ENCODE results near the gene SCN9A.
"Not testable (repeated sequence)": the region's sequence is repeated elsewhere in the genome, so short reads cannot be mapped to it uniquely, and the experiment has no call there.

SCN9A gene

DNA sequence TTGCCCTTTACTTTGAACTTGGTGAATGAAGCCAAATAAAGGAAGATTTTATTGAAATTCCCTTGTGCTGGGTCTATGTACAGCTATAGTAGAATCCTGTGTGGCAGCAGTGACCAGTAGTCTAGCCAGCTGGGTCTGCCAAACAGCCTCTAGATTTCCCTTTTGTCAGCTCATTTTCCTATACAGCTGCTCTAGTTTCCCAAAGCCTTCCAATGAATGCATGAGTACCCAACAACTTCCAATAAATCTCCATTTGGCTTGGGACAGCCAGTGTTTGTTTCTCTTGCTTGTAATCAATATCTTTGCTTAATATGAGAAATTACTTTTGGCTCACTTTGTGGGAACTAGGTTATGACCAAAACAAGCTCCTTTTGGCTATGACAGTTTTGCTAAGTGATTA, 43.6 kb downstream of the SCN9A start:
- no peak for DNase-seq

DNA sequence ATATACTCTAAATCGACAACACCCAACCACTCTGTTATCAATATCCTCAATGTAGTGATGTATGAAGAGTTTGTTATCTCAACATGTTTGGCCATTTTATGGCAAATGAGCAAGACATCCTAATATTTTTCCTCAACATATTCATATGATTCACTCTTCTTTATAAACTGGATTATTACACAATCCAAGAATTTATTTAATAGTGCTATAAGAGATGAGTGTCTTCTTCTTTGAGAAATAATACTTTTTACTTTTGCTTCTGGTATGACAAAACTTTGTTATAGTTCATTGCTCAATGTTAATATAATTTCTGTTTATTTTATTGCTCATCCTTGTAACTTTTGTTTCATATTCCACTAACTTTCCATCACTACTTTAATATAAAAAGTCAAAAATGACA, 44.3 kb downstream of the SCN9A start:
- DNase-seq, result no peak

DNA sequence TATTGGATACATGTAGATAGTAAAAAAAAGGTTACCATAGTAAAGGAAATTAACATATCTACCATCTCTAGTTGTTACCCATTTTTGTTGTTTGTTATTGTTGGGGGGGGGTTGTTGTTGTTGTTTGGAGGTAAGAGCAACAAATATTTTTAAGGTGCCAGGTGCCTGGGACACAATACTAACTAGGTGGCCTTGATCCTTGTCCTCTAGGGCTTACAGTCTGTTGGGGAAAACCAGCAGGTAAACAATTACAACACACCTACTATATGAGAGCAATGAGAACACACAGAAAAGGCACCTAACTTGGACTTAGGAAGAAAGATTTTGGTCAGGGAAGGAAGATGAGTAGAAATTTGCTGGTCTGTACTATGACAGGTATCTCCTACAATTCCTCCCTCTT, 46.3 kb downstream of the SCN9A start:
- no peak for DNase-seq

GRCh38 chr2:166328147-166328546, 47.6 kb downstream of the SCN9A start:
- no peak for DNase-seq

DNA sequence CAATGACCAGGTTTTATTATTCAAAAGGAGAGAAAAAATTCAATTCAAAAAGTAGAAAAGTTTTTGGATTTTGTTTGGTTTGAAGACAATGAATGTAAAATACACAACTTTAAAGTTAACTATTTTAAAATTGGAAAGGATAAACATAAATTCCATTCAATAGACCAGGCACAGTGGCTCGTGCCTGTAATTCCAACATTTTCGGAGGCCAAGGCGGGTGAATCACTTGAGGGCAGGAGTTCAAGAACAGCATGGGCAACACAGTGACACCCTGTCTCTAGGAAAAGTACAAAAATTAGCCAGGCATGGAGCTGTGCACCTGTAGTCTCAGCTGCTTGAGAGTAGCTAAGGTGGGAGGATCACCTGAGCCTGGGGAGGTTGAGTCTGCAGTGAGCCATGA, 54.7 kb downstream of the SCN9A start:
- no peak for DNase-seq

DNA sequence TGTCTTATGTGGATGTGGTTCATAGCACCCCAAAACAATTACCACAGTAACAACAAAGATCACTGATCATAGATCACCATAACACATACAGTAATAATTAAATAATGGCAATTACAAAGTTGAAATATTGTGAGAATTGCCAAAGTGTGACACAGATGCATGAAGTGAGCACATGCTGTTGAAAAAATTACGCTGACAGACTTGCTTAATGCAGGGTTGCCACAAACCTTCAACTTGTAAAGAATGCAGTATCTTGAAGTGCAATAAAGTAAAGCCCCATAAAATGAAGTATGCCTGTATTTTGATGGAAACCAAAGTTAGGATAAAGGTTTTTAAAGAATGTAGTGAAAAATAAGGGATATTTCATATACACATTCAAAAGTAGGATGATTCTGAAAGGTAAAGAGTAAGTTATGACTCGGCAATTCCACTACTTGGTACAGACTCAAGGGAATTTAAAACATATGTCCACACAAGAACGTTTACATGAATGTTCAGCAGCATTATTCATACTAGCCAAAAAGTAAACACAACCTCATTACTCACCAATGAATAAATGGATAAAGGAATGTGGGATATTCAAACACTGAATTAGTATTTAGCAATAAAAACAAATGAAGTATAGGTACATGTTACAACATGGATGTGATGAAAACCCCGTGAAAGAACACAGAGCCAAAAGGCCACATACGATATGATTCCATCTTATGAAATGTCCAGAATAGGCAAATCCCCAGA, 61.6 kb downstream of the SCN9A start:
- DNase-seq, result no peak

DNA sequence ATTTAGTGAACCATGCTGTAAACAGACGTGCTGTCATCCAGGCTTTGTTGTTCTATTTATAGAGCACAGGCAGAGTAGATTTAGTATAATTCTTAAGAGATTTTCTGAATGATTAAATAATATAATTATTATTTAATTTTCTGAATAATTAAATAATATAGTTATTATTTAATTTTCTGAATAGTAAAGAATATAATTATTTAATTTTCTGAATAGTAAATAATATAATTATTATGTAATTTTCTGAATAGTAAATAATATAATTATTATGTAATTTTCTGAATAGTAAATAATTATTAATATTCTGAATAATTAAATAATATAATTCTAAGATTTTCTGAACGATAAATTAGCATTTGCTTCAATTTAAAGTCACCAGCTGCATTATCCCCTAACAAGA, 62.9 kb downstream of the SCN9A start:
- DNase-seq, result not testable (repeated sequence)

DNA sequence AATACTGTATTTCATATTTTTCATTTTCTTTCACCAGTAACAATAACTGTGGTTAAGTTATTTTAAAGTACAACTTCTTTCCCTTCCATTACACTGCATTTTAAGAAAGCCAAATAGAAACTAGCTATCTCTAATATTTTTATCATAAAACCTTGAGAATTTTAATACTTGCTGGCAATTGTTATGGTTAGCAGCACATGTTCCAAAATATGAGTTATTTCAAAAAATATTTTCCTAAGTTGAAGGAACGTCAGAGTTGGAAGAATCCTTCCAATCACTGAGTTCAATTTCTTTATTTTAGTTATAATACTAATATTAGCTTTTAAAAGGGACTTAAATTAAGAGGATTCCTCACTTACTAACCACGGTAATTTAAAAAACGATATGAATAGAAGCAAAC, 68.4 kb downstream of the SCN9A start:
- no peak for DNase-seq

- DNase-seq, result no peak
Observed at GRCh38 chr2:166304656-166305055, 71.1 kb downstream of the SCN9A start.

GRCh38 chr2:166302036-166302435, 73.7 kb downstream of the SCN9A start:
- DNase-seq, result no peak

DNA sequence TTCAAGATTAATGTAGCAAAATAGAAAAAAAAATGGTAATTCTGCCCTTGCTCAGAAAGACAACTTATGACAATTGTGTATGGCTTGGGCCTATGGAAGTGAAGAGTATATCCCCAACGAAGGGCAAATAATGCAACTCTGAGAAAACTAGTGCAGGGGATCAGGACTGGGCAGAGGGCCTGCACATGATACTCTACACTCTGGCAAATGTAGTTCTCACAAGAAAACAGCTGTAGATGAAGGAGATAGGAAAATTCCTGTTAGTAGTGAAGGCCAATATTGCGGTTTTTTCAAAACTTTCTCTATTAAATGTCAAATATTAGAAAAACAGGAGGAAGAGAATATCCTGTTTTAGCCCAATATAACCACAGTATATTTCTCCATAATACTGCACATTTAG, 77.8 kb downstream of the SCN9A start:
- no peak for DNase-seq

DNA sequence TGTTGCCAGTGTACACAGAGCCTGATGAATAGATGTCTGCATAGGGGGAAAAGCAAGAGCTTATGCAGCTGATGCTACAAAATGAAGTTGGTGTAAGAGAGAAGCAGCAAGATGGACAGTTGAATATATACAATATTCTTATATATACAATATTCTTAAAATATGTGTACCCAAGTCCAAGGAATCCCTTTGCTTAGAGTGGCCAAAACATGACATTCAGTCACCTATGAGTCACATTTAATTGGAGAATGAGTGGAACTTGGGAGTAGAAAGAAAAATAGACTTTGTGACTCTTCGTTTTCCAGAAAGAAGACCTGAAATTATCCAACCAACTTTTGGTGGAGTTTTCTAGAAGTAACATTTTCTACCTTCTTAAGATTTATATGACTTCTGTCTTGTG, 81.8 kb downstream of the SCN9A start:
- no peak for DNase-seq

DNA sequence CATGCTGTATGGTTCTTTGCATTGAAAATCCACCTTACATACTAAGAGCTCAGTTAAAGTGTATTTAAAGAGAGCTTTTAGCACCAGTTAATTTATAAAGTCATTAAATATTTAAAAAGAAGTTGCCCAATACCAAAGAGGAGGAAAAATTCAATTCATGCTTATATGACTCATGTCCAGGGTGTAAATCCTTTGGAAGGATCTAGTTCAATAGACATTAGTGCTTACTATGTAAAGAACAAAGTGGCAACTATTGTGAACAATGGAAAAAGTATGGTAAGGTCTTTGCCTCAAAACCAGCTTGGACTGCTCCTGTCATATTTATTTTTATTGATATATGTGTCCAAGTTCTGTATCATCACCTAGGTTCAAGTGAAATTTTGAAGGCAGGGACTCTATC, 90.5 kb downstream of the SCN9A start:
- DNase-seq, result no peak

DNA sequence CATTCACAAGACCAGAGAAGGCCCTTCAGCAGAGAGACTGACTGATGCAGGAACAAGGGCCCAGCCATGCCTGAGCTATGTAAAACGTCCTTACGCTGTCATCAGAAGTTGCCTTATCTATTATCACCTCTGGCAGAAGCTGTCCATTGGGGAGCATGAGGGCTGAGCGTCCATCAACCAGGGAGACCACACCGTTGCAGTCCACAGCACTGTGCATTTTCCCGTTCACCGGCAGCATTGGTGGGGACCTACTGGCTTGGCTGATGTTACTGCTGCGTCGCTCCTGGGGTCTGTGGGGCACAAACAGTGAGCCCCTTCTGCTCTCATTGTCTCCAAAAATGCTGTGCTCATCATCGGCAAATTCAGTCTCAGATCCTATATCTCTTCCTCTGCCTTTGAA, 91.4 kb downstream of the SCN9A start:
- DNase-seq, result no peak

GRCh38 chr2:166282154-166282553, 93.6 kb downstream of the SCN9A start:
- DNase-seq, result no peak

DNA sequence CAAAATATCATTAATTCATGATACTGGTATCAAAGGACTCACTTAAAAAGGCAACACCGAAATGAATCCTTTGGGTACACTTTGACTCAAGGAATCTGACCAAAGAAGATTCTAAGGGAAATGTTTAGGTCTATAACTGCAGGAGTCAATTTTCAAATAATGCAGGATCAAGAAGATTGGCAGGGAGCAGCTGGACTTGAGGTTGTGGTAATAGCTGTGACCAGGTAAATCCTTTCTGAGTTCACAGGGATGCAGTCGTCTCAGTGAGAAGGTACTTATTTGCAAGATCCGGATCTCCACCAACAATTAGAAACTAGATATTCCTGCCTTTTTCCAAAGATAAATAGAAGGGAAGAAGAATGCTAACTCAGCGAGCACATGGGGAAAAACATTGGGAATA, 96.9 kb downstream of the SCN9A start:
- no peak for DNase-seq

GRCh38 chr2:166270376-166270775, 105.4 kb downstream of the SCN9A start:
- no peak for DNase-seq

DNA sequence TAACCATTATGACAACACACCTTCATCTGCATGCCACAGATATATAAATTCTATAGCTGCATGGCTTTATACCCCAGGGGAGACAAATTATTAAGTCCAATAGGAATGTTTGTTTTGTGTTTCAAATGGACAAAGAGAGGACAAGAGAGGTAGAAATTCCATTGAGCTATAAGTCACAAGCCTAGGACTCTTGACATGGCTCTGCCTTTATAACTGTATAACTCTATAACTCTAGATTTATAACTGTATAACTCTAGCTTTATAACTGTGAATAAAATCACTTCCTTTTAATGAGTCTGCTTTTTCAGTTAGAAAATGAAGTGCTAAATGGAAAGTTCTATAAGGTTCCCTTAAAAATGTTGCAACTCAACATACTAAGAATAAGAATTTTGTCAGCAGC, 106.4 kb downstream of the SCN9A start:
- DNase-seq, result no peak

DNA sequence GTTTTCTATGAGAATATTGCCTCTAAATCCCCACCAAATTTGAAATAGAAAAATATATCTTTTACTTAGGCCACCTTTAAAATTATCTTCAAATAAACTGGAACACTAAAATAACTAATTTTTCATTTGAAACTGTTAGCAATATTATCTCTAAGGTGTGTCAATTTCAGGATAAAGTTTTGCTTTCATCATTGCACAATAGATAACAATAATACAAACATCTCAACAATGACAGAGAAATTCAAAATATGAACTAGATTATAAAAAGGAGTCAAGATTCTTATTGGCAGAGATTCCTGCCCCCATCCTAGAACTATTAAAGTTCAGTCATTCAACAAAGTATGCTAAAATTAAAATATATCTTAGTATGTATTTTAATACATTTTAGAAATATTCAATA, 117.9 kb downstream of the SCN9A start:
- no peak for DNase-seq

GRCh38 chr2:166256896-166257295, 118.8 kb downstream of the SCN9A start:
- DNase-seq, result no peak

GRCh38 chr2:166249318-166249717, 126.4 kb downstream of the SCN9A start:
- DNase-seq, result no peak

GRCh38 chr2:166246901-166247300, 128.8 kb downstream of the SCN9A start:
- no peak for DNase-seq

DNA sequence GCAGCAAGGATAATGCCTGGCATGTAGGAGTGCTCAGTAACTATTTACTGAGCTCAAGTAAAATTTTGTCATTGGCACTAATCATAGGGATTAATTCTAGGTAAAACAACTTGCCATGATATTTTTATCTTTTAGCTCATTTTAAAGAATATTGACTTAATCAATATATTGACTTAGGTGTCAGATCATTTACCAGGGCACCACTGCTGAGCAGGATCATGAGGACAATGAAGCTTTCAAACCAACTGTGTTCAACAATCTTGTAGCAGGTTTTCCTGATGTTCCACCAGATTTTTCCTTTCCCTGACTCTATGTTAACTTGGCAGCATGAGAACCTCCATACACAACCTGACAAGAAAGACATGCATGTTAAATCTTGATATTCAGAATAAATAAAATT, 133.4 kb downstream of the SCN9A start:
- DNase-seq, result no peak

DNA sequence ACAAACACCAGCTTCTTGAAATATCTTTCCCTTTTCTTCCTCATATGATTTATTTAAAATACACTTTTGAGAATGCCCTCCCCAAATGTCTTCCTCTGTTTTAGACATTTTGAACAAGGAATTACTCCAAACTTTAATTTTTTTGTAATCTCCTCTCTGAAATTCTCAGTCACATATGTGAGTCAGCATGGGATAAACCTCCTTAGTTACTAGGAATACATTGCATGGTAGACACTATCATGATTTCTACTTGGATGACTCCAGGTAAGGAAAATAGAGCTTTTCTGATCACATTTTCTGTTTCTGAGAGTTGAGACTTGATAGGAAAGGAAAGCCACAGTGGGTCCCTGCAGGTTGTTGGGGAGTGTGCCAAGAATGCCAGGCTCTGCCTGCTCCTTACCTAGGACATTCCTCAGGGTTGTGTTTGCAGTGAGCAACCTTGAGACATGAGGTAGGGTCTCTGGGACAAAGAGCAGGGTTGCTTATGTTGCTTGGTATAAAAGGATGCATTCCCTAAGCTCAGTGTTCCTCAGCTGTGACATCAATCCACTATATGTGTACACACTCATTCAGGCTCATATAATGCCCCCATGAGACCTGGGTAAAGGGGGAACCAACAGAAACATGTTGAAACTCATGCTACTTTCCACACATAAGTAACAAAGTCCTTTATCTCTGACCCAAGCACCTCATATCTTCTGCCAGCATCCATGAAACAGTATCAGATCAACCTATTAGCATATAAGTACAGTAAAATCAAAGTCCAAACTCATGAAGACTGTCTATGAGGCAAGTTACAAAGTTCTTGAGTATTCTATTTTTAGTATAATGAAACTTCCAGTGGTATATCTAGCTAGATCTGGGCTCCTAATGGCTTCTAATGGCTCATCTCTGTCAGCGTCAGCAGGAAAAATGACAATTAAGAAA, 135.1 kb downstream of the SCN9A start:
- no peak for DNase-seq
